ENCODE results near the gene RAD52. TPM values are rescaled to one million over a fixed set of nuclear protein-coding genes. Genes with fewer than 3 reads are reported as not detected.
"Not testable (repeated sequence)": the region's sequence is repeated elsewhere in the genome, so short reads cannot be mapped to it uniquely, and the experiment has no call there.

Gene RAD52
- total and polyA plus RNA-seq, 2 donors (not counting 1 experiment from before 2014, with no cell fraction given) = 22.9 to 27.6 TPM

- 94% methylated on average over 2 of the region's 3 CpGs for WGBS (ENCODE audit: insufficient coverage)
- DNase-seq (no peak), ATAC-seq (ENCODE audit: low read depth) (no peak)
- H3K4me3 ChIP-seq (ENCODE audit: control extremely low read depth in 1 of 5, extremely low read depth in 1 of 5, insufficient read depth in 1 of 5, low read depth in 2 of 5, low read length in 4 of 5) = no peak overlapping the region
- Mint-ChIP-seq H3K4me1 (peaks cover 2% of the 10 kb centered on the region), H3K9me3 (ENCODE audit: insufficient read depth) (no peaks in the 10 kb centered on the region), H3K27me3 (no peaks in the 10 kb centered on the region), H3K4me3 (no peak overlapping the region), H3K27ac (no peak overlapping the region)
- H3K4me1 ChIP-seq (ENCODE audit: control insufficient read depth in 2 of 2, insufficient read depth in 2 of 2, low read length in 2 of 2) = no peaks in the 10 kb centered on the region
- no peaks in the 10 kb centered on the region for H3K9me3 ChIP-seq (ENCODE audit: control extremely low read depth in 1 of 3, control insufficient read depth in 2 of 3, insufficient read depth in 1 of 3, low read length in 2 of 3)
- H3K27me3 ChIP-seq (replicated peaks in 1 of 4; ENCODE audit: control extremely low read depth in 1 of 4, control insufficient read depth in 3 of 4, insufficient read depth in 4 of 4, low read length in 3 of 4) = no peaks in the 10 kb centered on the region
- intact Hi-C loops (cut with micrococcal nuclease) = no loop called here
- no peak overlapping the region for H2AFZ ChIP-seq (ENCODE audit: insufficient read depth, low read depth, low read length, poor library complexity, severe bottlenecking)
- H4K20me1 ChIP-seq (ENCODE audit: control insufficient read depth, insufficient read depth, low read length, poor library complexity, severe bottlenecking) = no peaks in the 10 kb centered on the region
- no peak overlapping the region for H3K9ac ChIP-seq (ENCODE audit: low read length)
- peaks cover 41% of the 10 kb centered on the region for H3K79me2 ChIP-seq (ENCODE audit: control insufficient read depth, insufficient read depth, low read length)
- TF ChIP-seq EZH2 (IDR thresholded peaks at IDR 0.05; ENCODE audit: borderline replicate concordance, insufficient read depth, low read depth, low read length, poor library complexity, severe bottlenecking) = no peak
- no peak for TF ChIP-seq CTCF (IDR thresholded peaks at IDR 0.05)
- no peak overlapping the region for H3K4me2 ChIP-seq (replicated peaks; ENCODE audit: low read depth, low read length, poor library complexity, severe bottlenecking)
- ChIA-PET POLR2A (no interaction called here), CTCF (no interaction called here)
- H3K36me3 ChIP-seq (replicated peaks in 1 of 2; ENCODE audit: control extremely low read depth in 1 of 2, control insufficient read depth in 1 of 2, extremely low read depth in 1 of 2, insufficient read depth in 2 of 2, low read length in 1 of 2) = peaks cover 0 to 23% of the 10 kb centered on the region in 2 experiments
- no peak overlapping the region for H3K27ac ChIP-seq (ENCODE audit: low read length in 2 of 2)
Measured at GRCh38 chr12:938810-939209, 10.7 kb downstream of the RAD52 start.

- Histone ChIP-seq H3K9me3 (ENCODE audit: control extremely low read depth in 1 of 3, control insufficient read depth in 2 of 3, insufficient read depth in 1 of 3, low read length in 2 of 3) (no peaks in the 10 kb centered on the region), H3K27me3 (replicated peaks in 1 of 4; ENCODE audit: control extremely low read depth in 1 of 4, control insufficient read depth in 3 of 4, insufficient read depth in 4 of 4, low read length in 3 of 4) (no peaks in the 10 kb centered on the region), H3K36me3 (replicated peaks in 1 of 2; ENCODE audit: control extremely low read depth in 1 of 2, control insufficient read depth in 1 of 2, extremely low read depth in 1 of 2, insufficient read depth in 2 of 2, low read length in 1 of 2) (peaks cover 0 to 19% of the 10 kb centered on the region in 2 experiments), H3K4me2 (replicated peaks; ENCODE audit: low read depth, low read length, poor library complexity, severe bottlenecking) (no peak overlapping the region), H3K9ac (ENCODE audit: low read length) (no peak overlapping the region), H3K27ac (ENCODE audit: low read length in 2 of 2) (no peak overlapping the region), H2AFZ (ENCODE audit: insufficient read depth, low read depth, low read length, poor library complexity, severe bottlenecking) (no peak overlapping the region), H3K4me1 (ENCODE audit: control insufficient read depth in 2 of 2, insufficient read depth in 2 of 2, low read length in 2 of 2) (no peaks in the 10 kb centered on the region), H3K79me2 (ENCODE audit: control insufficient read depth, insufficient read depth, low read length) (peaks cover 38% of the 10 kb centered on the region), H4K20me1 (ENCODE audit: control insufficient read depth, insufficient read depth, low read length, poor library complexity, severe bottlenecking) (no peaks in the 10 kb centered on the region), H3K4me3 (ENCODE audit: control extremely low read depth in 1 of 5, extremely low read depth in 1 of 5, insufficient read depth in 1 of 5, low read depth in 2 of 5, low read length in 4 of 5) (no peak overlapping the region)
- Mint-ChIP-seq H3K27me3 (no peaks in the 10 kb centered on the region), H3K4me3 (no peak overlapping the region), H3K9me3 (ENCODE audit: insufficient read depth) (no peaks in the 10 kb centered on the region), H3K4me1 (no peaks in the 10 kb centered on the region), H3K27ac (no peak overlapping the region)
- no peak for DNase-seq
- intact Hi-C loops (cut with micrococcal nuclease) = no loop called here
- ChIA-PET CTCF (interaction anchor here (0.7 to 1.8 kb wide), 3 partner anchors 13 to 647 kb away, joined by 3 to 5 read pairs (median 4); partner anchors contain the start of gene RAD52), POLR2A (no interaction called here)
- TF ChIP-seq CTCF (IDR thresholded peaks at IDR 0.05) (no peak), EZH2 (IDR thresholded peaks at IDR 0.05; ENCODE audit: borderline replicate concordance, insufficient read depth, low read depth, low read length, poor library complexity, severe bottlenecking) (no peak)
- no peak for ATAC-seq (ENCODE audit: low read depth)
- WGBS (ENCODE audit: insufficient coverage) = 100% methylated on average over 5 of the region's 8 CpGs
Measured at GRCh38 chr12:936377-937345, 12.8 kb downstream of the RAD52 start.

GRCh38 chr12:935891-936290 lies 13.6 kb downstream of the RAD52 start:
- CTCF ChIA-PET = interaction anchor here (1.8 kb wide), 1 partner anchor 182 kb away, joined by 5 read pairs; no protein-coding TSS in a partner anchor
- H3K9me3 ChIP-seq (ENCODE audit: control extremely low read depth in 1 of 3, control insufficient read depth in 2 of 3, insufficient read depth in 1 of 3, low read length in 2 of 3); H3K4me2 ChIP-seq (replicated peaks; ENCODE audit: low read depth, low read length, poor library complexity, severe bottlenecking); H3K4me3 Mint-ChIP-seq; H3K9ac ChIP-seq (ENCODE audit: low read length); H3K27me3 Mint-ChIP-seq; POLR2A ChIA-PET; DNase-seq; ATAC-seq (ENCODE audit: low read depth); H2AFZ ChIP-seq (ENCODE audit: insufficient read depth, low read depth, low read length, poor library complexity, severe bottlenecking); intact Hi-C loops (cut with micrococcal nuclease); H3K4me1 Mint-ChIP-seq; H3K4me3 ChIP-seq (ENCODE audit: control extremely low read depth in 1 of 5, extremely low read depth in 1 of 5, insufficient read depth in 1 of 5, low read depth in 2 of 5, low read length in 4 of 5); H3K9me3 Mint-ChIP-seq (ENCODE audit: insufficient read depth); H3K27ac Mint-ChIP-seq; H3K4me1 ChIP-seq (ENCODE audit: control insufficient read depth in 2 of 2, insufficient read depth in 2 of 2, low read length in 2 of 2); H4K20me1 ChIP-seq (ENCODE audit: control insufficient read depth, insufficient read depth, low read length, poor library complexity, severe bottlenecking); H3K27ac ChIP-seq (ENCODE audit: low read length in 2 of 2); H3K27me3 ChIP-seq (replicated peaks in 1 of 4; ENCODE audit: control extremely low read depth in 1 of 4, control insufficient read depth in 3 of 4, insufficient read depth in 4 of 4, low read length in 3 of 4): not testable (repeated sequence)
- Histone ChIP-seq H3K36me3 (replicated peaks in 1 of 2; ENCODE audit: control extremely low read depth in 1 of 2, control insufficient read depth in 1 of 2, extremely low read depth in 1 of 2, insufficient read depth in 2 of 2, low read length in 1 of 2) (peaks cover 0 to 26% of the 10 kb centered on the region in 2 experiments), H3K79me2 (ENCODE audit: control insufficient read depth, insufficient read depth, low read length) (peaks cover 38% of the 10 kb centered on the region)
- WGBS (ENCODE audit: insufficient coverage) = 98% methylated on average over 9 of the region's 12 CpGs
